GM19467 (cell line): ENCODE measurements around the gene CCDC152.
"Not testable (repeated sequence)": the region's sequence is repeated elsewhere in the genome, so short reads cannot be mapped to it uniquely, and the experiment has no call there.

ENCODE experiments used
- ATAC-seq: cut with Tn5 transposase; IDR thresholded peaks from one replicate; pipeline ENCODE4 v1.9.1; 2021; ENCODE audit warnings: mild to moderate bottlenecking, moderate library complexity; ENCODE audit not compliant: unreplicated experiment

CCDC152 gene

GRCh38 chr5:42843675-42844292 lies 87.2 kb downstream of the CCDC152 start:
- ATAC-seq: no peak

GRCh38 chr5:42844408-42844807 lies 87.8 kb downstream of the CCDC152 start:
- not testable (repeated sequence) for ATAC-seq

GRCh38 chr5:42848545-42848944 lies 91.9 kb downstream of the CCDC152 start:
- ATAC-seq: no peak

DNA sequence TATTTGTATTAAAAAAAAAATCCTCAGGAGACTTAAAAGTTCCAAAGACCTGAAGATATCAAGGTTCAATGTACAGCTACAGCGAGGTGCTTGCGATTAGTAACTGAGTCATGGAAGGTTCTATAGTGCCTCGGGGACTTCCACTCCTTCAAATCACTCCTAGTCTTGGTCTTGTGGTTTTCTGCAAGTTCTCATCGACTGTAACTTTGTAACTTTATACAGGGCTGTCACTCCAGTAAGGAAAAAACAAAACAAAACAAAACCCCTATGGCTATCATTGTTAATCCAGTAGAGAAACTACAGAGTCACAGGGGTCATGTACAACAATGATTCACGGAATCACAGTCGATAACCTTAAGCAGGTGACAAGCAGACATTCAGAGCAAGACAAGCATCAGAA lies 94.9 kb downstream of the CCDC152 start:
- no peak for ATAC-seq
